NK-92 treated with Interleukin-12 subunit alpha and Interleukin-12 subunit beta, amount 100 ng/mL, for 24 hours (cell line): Measurements from ENCODE around the gene CHEK1.
"Not testable (repeated sequence)": the region's sequence is repeated elsewhere in the genome, so short reads cannot be mapped to it uniquely, and the experiment has no call there.

Source experiments
- DNase-seq: peaks from one replicate; lab custom pipeline; 2025; lab: John Stamatoyannopoulos, UW

The CHEK1 gene

DNA sequence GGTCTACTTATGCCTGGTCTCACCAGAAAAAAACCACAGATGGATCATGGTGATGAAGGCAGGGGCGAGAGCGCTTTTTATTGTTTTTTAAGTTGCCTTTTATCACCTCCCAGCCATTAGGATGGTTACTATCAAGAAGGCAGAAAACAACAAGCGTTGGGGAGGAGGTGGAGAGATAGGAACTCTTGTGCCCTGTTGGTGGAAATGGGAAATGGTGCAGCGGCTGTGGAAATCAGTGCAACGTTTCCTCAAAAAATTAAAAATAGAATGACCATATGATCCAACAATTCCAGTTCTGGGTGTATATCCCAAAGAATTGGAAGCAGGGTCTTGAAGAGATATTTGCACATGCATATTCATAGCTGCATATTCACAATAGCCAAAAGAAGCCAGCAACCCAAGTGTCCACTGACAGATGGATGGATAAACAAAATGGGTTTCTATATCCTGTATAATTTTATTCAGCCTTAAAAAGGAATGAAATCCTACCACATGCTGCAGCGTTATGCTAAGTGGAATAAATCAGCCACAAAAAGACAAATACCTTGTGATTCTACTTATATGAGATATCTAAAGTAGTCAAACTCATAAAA, 76.2 kb downstream of the CHEK1 start:
- DNase-seq: no peak

GRCh38 chr11:125701858-125702621, 77.1 kb downstream of the CHEK1 start:
- DNase-seq: no peak

DNA sequence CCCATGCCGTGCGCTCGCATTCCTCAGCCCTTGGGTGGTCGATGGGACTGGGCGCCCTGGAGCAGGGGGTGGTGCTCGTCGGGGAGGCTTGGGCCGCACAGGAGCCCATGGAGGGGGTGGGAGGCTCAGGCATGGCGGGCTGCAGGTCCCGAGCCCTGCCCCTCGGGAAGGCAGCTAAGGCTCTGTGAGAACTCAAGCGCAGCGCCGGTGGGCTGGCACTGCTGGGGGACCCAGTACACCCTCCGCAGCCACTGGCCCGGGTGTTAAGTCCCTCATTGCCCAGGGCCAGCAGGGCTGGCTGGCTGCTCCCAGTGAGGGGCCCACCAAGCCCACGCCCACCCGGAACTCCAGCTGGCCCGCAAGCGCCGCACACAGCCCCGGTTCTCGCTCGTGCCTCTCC, 79.7 kb downstream of the CHEK1 start:
- DNase-seq: not testable (repeated sequence)

GRCh38 chr11:125720781-125721180, 95.8 kb downstream of the CHEK1 start:
- no peak for DNase-seq

GRCh38 chr11:125724125-125724524, 99.2 kb downstream of the CHEK1 start:
- no peak for DNase-seq
